Endothelial cell of umbilical vein (primary cell): ENCODE data around the gene SLC39A11.

Experiments used
- CTCF ChIP-seq, 2 donors: IDR thresholded peaks; 1 replicate in 1 of 2; 2 replicates in 1 of 2; pipeline ENCODE4 v1.5.1; 2011; ENCODE audit warnings: low read length in 2 of 2, mild to moderate bottlenecking in 2 of 2, moderate library complexity in 2 of 2, control low read depth in 1 of 2, inconsistent platforms in 1 of 2, low read depth in 1 of 2; ENCODE audit not compliant: insufficient read depth in 1 of 2; ENCODE audit errors: extremely low read depth in 1 of 2
- EZH2 ChIP-seq: IDR thresholded peaks from 2 replicates; pipeline ENCODE4 v1.6.1; 2012; ENCODE audit warnings: borderline replicate concordance, low read depth, mild to moderate bottlenecking, moderate library complexity, low read length, inconsistent platforms; ENCODE audit not compliant: severe bottlenecking
- FOS ChIP-seq: IDR thresholded peaks from 2 replicates; pipeline ENCODE4 v1.6.1; 2011; ENCODE audit warnings: mild to moderate bottlenecking, low read length, moderate library complexity, borderline replicate concordance; ENCODE audit not compliant: insufficient read depth
- MYC ChIP-seq: IDR thresholded peaks from one replicate; pipeline ENCODE4 v1.6.1; 2011; ENCODE audit warnings: mild to moderate bottlenecking, low read depth, low read length
- POLR2A ChIP-seq: IDR thresholded peaks from 2 replicates; pipeline ENCODE4 v1.6.1; 2012; ENCODE audit warnings: low read depth, mild to moderate bottlenecking, control low read depth, low read length
- POLR2AphosphoS5 ChIP-seq: IDR thresholded peaks from 2 replicates; pipeline ENCODE4 v1.6.1; 2012; ENCODE audit warnings: low read depth, mild to moderate bottlenecking, control low read depth, low read length, moderate library complexity; ENCODE audit not compliant: insufficient read depth

- no peak for TF ChIP-seq MYC
- TF ChIP-seq CTCF (IDR thresholded peaks at IDR 0.05; ENCODE audit: extremely low read depth in 1 of 2, insufficient read depth in 1 of 2, low read depth in 1 of 2, low read length in 2 of 2): no peak
- TF ChIP-seq POLR2AphosphoS5: no peak
- no peak for TF ChIP-seq EZH2
- TF ChIP-seq POLR2A: no peak
- TF ChIP-seq FOS: no peak
Observed at GRCh38 chr17:73068322-73069153, 23.9 kb downstream of the SLC39A11 start.
